Body of pancreas (tissue), 4 donors: ENCODE measurements around the gene PPP1R1B.

ENCODE experiments used
- POLR2A ChIP-seq, 3 donors: fragments of 450-650 bp; IDR thresholded peaks; one replicate each; pipeline ENCODE4 v1.6.1; 2016; ENCODE audit warnings: antibody characterized with exemption in 3 of 3, mild to moderate bottlenecking in 2 of 3
- TF ChIP-seq, protein P1 (sequence below), 7 experiments: fragments of 450-650 bp in 4 of 7; fragments of 200-600 bp in 3 of 7; sonication (generic) in 3 of 7; IDR thresholded peaks; one replicate each; pipeline ENCODE4 v1.5.1; 2016 to 2019; ENCODE audit warnings: antibody characterized with exemption in 7 of 7

DNA sequence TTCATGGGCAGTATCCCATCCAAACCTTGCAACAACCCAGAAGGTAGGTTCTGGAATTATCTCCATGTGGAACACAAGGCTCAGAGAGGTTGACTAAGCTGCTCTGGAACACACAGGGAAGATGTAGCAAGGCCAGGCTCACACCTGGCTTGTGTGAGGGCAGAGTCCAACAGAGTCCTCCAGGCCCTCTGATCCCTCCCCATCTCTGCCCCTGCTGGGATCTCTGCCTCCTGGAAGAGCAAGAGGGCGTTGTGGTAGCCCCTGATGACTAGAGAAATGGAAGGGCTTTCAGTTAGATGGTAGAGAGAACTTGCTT lies 7.0 kb upstream of the PPP1R1B start:
- TF ChIP-seq, protein P1, sequence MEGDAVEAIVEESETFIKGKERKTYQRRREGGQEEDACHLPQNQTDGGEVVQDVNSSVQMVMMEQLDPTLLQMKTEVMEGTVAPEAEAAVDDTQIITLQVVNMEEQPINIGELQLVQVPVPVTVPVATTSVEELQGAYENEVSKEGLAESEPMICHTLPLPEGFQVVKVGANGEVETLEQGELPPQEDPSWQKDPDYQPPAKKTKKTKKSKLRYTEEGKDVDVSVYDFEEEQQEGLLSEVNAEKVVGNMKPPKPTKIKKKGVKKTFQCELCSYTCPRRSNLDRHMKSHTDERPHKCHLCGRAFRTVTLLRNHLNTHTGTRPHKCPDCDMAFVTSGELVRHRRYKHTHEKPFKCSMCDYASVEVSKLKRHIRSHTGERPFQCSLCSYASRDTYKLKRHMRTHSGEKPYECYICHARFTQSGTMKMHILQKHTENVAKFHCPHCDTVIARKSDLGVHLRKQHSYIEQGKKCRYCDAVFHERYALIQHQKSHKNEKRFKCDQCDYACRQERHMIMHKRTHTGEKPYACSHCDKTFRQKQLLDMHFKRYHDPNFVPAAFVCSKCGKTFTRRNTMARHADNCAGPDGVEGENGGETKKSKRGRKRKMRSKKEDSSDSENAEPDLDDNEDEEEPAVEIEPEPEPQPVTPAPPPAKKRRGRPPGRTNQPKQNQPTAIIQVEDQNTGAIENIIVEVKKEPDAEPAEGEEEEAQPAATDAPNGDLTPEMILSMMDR (IDR thresholded peaks at IDR 0.05) = no peak
- TF ChIP-seq POLR2A (IDR thresholded peaks at IDR 0.05) = no peak
